GM21717 (cell line): ENCODE data around the gene BRI3BP.
A peak's percentile ranks its signal among the peaks of the same experiment; 100 is the strongest.
"Not testable (repeated sequence)": the region's sequence is repeated elsewhere in the genome, so short reads cannot be mapped to it uniquely, and the experiment has no call there.

Experiments used
- ATAC-seq: cut with Tn5 transposase; IDR thresholded peaks from one replicate; pipeline ENCODE4 v1.9.1; 2021; ENCODE audit warnings: mild to moderate bottlenecking, moderate library complexity; ENCODE audit not compliant: unreplicated experiment

The BRI3BP gene

DNA sequence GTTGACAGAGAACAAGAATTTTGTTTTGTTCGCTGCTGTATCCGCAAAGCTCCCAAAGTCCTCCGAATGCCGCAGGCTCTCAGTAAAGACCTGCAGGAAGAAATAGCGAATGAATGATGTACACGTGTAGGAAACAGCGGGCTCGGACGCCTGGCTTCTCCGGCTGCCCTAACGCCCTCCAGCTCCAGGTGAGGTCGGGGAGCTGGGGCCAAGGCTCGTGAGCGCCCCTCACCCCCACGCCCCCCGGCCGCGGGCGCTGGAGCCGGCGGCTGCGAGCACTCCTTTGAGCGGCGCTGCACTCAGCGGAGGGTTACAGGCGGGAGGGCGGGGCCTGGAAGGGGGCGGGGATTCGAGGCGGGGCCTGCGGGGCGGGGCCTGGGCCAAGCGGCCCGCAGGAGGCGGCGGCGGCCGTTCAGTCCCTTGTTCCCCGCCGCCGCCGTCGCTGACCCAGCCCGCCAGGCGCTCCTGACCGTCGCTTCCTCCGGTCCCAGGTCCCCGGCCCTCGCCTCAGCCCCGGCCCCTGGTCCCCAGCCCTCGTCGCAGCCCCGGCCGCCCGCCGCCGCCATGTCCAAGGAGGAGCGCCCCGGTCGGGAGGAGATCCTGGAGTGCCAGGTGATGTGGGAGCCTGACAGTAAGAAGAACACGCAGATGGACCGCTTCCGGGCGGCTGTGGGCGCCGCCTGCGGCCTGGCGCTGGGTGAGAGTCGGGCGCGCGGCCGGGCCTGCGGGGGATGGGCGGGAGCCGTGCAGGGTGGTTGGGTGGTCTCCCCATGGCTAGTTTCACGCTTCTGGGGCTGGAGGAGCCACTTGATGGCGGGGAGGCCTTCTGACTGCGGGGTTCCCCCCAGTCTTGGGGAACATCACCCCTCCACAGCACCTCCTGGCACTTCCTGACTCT lies 71.8 kb downstream of the BRI3BP start, which contains the start of gene AACS:
TSS of gene AACS (plus strand) at position 415 of the 898 bp plus-strand sequence. CDS start at position 565, 150 bp downstream.
- peak; percentile 94 for ATAC-seq

DNA sequence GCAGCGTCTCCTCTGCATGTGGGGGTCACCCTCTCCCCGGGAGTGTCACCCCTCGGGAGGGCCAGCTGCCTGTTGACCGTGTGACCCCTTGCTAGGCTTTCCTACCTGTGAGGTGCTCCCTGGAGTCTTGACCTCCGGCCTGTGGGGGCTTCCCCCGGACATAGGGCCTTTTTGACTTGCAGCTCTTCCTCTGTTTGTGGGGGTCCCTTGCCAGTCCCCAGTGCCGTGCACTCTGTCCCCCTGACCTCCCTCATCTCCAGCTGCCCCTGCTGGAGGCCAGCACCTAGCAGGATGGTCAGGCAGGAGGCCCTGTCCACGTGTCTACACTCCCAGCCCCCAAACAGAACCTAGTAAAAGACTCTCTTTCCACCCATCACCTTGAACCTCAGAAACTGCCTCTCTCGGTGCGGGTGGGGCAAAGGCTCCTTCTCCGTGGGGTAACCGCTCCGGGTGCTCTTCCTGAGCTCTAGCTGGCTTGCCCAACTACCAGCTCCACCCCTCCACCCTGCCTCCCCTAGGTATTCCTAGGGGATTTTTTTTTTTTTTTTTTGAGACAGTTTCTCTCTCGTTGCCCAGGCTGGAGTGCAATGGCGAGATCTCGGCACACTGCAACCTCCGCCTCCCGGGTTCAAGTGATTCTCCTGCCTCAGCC lies 72.6 kb downstream of the BRI3BP start:
- ATAC-seq = no peak

DNA sequence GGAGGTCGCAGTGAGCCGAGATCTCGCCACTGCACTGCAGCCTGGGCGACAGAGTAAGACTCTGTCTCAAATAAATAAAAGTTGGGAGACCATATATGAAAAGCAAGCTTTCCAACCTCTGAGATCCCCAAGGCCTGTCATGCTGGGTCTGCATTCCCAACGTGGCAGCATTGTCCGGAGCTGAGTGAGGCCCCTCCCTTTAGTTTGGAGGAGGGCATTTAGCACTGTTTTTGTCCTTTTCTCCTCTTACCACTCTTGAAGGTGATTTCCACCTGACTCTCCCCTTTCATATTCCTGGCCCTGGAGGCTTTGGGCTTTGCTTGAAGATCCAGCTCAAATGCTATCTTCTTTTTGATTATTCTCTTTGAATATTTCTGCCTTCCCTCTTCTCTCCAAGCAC lies 74.9 kb downstream of the BRI3BP start:
- no peak for ATAC-seq

DNA sequence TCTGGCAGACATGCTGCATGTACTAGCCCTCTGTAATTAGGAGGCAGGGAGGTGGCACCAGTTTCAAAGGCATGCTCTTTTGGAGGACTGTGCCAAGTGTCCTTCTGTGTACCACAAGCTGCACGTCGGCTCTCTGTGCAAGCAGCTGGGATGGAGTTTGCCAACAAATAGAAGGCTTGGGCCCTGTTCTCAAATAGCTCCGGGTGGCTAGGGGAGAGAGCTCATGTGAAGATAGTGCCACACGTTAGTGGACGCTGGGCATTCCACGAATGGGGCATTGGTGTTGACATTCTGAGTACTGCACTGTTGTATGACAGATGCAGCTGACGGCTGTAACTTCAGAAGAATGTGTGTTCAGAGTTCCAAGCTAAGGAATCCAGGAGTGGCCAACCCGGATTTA lies 76.2 kb downstream of the BRI3BP start:
- no peak for ATAC-seq

DNA sequence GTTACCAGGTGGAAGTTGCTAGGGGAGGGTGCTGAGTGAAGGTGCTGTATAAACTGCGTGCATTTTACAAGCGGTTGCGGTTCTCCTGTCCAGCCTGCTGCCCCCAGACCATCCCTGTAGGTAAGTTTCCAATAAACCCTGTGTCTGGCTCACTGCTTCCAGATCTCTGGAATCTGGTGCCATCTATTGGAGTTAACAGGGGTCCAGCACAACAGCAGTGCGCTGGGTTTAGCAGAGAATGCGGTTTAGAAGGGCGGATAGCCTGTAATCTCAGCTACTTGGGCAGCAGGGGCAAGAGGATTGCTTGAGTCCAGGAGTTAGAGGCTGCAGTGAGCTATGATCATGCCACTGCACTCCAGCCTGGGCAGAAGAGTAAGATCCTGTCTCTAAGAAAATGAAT lies 76.7 kb downstream of the BRI3BP start:
- ATAC-seq = no peak

DNA sequence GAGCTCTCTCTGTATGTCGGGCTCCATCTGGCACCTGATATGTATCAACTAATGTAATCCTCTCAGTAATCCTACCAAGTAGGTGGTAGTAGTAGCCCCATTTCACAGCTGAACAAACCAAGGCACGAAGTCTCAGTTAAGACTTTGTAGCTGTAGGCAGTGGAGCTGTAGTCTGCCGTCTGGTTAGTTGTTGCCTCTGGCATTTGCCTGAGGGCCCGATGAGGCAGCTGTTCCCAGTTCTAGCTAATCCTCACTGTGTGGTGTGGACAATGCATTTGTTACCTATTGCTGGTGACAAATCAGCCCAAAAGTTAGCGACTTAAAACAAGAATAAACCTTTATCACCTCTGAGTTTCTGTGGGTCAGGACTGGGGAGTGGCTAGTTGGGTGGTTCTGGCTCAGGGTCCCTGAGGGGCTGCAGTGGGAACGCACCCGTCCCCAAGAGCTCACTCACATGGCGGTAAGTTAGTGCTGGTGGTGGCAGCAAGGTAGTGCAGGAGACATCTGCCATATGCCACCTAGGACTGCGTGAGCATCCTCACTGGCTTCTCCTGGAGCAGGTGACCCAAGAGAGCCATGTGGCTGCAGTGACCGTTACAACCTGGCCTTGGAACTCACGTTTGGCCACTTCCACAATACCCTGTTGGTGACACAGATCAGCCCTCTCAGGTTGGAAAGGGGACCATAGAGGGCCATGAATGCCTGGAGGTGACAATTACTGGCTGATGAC lies 77.4 kb downstream of the BRI3BP start:
- ATAC-seq = no peak

DNA sequence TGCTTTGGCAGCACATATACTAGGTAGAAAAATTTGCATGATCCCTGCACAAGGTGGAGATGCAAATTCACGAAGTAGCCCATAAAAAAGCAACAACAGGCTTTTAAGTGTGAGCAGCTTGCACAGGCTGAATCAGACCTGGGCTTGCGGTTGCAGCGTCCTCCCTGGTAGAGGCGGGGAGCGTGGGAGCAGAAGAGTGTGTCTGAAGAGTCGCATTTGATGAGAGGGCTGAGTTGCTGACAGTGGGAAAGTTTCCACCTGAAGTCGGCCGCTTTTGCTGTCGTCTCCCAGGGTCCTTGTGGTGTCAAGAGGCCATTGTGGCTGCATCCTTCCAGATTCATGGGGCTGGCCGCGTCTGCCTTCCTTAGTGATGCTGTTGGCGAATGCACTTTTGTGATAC lies 78.0 kb downstream of the BRI3BP start:
- no peak for ATAC-seq

DNA sequence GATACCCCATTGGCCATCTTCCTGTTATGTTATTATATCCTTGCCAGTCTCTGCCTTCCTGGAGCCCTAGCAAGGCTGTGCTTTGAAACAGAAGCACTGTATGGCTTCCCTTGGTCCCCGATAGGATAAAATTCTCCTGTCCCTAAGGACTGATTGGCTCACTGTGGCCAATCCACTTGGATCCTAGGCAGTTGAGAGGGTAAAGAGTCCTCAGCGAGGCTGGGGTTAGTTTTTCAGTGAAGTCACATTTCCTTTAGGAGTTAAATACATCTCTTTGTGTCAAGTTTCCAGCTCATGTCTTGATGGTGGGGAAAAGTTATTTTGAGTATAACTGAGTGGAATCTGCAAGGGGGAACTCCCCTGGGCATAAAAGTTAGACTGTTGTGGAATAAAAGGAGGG lies 79.1 kb downstream of the BRI3BP start:
- ATAC-seq = no peak

DNA sequence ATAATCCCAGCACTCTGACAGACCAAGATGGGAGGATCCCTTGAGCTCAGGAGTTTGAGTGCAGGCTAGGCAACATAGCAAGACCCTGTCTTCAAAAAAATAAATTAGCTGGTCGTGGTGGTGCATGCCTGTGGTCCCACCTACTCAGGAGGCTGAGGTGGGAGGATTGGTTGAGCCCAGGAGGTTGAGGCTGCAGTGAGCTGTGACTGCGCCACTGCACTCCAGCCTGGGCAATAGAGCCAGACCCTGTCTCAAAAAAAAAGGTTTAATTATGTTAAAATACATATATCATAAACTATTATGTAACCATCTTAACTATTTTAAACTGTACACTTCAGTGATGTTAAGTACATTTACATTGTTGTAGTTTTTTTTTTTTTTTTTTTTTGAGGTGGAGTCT lies 80.8 kb downstream of the BRI3BP start:
- ATAC-seq = not testable (repeated sequence)

DNA sequence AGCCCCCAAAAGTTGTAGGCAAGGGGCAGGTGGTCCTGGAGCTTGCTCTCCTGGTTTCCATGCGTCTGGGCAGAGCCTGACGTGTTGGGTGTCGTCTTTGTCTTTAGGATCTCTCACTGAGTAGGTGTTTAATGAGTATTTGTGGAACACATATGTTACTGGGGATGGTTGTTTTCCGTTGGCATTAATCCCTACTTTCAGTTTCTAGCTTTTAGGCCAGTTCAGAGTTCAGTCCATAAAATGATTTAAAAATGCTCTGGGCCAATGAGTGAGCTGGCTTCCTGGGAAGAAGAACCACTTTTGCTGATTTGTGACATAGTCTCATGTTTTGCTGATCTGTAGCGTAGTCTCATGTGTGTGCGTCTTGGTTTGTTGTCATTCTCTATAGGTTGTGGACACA lies 82.7 kb downstream of the BRI3BP start:
- ATAC-seq = no peak

DNA sequence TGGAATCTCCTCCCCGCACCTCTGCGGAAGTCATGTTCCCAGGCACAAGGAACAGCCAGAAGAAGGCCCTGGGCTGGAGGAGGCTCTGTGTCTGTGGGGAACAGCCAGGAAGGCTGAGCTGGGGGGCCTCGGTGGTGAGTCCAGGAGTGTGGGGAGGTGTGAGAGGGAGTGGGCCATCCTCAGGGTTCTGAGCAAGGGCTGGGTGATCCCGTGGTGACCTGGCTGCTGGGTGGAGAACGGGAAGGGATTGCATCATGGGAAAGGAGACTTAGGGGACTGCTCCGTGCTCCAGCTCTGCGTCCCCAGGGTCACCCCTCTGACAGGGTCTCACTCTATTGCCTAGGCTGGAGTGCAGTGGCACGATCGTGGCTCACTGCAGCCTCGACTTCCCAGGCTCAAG lies 85.6 kb downstream of the BRI3BP start:
- no peak for ATAC-seq

DNA sequence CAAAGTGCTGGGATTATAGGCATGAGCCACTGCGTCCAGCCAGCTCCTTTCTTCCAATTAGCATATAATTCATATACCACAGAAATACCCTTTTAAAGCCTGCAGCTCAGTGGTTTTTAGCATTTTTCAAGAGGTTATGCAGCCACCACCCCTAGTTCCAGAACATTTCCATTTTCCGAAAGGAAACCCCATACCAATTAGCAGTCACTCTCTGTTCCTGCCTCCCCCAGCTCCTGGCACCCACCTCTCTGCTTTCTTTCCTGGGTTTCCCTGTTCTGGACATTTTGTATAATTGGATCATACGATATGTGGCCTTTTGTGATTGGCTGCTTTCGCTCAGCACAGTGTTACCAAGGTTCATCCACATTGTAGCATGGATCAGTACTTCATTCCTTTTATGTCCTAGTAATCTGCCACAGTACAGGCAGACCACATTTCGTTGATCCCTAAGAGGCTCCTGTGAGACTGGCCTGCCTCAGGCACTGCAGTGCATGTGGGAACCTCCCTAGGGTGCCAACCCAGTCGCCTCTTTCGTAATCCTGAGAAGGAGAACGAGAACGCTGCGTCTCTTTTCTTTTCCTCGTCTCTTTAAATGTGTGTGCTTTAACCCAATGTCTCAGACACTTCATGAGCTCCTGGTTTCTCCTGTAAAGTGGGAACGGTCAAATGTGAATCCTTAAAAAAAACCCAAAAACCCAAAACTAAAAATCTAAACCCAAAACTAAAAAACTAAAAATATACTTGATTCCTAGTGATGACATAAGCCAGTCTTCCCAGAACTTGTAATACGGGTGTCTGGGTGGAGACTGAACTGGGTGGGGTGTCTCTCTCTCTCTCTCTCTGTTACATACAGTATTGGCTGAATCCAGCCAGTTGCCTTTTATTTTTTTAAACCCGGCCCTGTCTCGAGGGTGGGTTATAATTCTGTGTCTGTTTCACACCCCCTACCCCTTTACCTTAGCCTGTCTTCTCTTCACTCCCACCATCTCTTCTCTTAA lies 86.5 kb downstream of the BRI3BP start:
- ATAC-seq = no peak
